Osteocyte (in vitro differentiated cells): ENCODE results near the gene LBP. TPM values are rescaled to one million over a fixed set of nuclear protein-coding genes. Genes with fewer than 3 reads are reported as not detected.

Experiments
- DNase-seq: peaks from one replicate; pipeline ENCODE4 v3.0.0; 2021; ENCODE audit warnings: mixed read lengths; ENCODE audit not compliant: unreplicated experiment; ENCODE audit errors: extremely low spot score
- H3K27ac Mint-ChIP-seq: one replicate; pipeline ENCODE4 v1.8.0; 2021; ENCODE audit warnings: mild to moderate bottlenecking, mixed read lengths; ENCODE audit not compliant: unreplicated experiment
- H3K27me3 Mint-ChIP-seq: one replicate; pipeline ENCODE4 v1.8.0; 2021; ENCODE audit warnings: mixed read lengths; ENCODE audit not compliant: unreplicated experiment
- H3K36me3 Mint-ChIP-seq: one replicate; pipeline ENCODE4 v1.8.0; 2021; ENCODE audit warnings: mixed read lengths; ENCODE audit not compliant: unreplicated experiment
- H3K4me1 Mint-ChIP-seq: one replicate; pipeline ENCODE4 v1.8.0; 2021; ENCODE audit warnings: mixed read lengths; ENCODE audit not compliant: unreplicated experiment
- H3K4me3 Mint-ChIP-seq: one replicate; pipeline ENCODE4 v1.8.0; 2021; ENCODE audit warnings: mild to moderate bottlenecking, moderate library complexity, mixed read lengths; ENCODE audit not compliant: unreplicated experiment
- H3K9me3 Mint-ChIP-seq: one replicate; pipeline ENCODE4 v1.8.0; 2021; ENCODE audit warnings: mixed read lengths; ENCODE audit not compliant: unreplicated experiment
- CTCF ChIP-seq: fragments of 200-600 bp; sonication (generic); IDR thresholded peaks from 2 replicates; pipeline ENCODE4 v1.5.0; 2021; ENCODE audit warnings: antibody characterized with exemption, mild to moderate bottlenecking, moderate library complexity
- total RNA-seq: library from RNA; stranded (reverse); gene quantifications from 2 replicates; pipeline ENCODE4 v1.2.1, GENCODE V29; 2021

Gene LBP
- total RNA-seq, 1 donor from 2014 or later = not detected

GRCh38 chr20:38353316-38353715 lies 7.0 kb downstream of the LBP start:
- Mint-ChIP-seq H3K27me3 (peaks cover 12% of the 10 kb centered on the region), H3K4me1 (no peaks in the 10 kb centered on the region), H3K9me3 (no peaks in the 10 kb centered on the region), H3K4me3 (no peak overlapping the region), H3K27ac (no peak overlapping the region), H3K36me3 (no peaks in the 10 kb centered on the region)
- DNase-seq = no peak
- no peak for TF ChIP-seq CTCF

- no peak for TF ChIP-seq CTCF
- no peak overlapping the region for H3K27ac Mint-ChIP-seq
- DNase-seq = no peak
- H3K36me3 Mint-ChIP-seq = no peaks in the 10 kb centered on the region
- no peaks in the 10 kb centered on the region for H3K9me3 Mint-ChIP-seq
- no peak overlapping the region for H3K4me3 Mint-ChIP-seq
- H3K4me1 Mint-ChIP-seq = no peaks in the 10 kb centered on the region
- peaks cover 9% of the 10 kb centered on the region for H3K27me3 Mint-ChIP-seq
Observed at GRCh38 chr20:38354227-38354626, 7.9 kb downstream of the LBP start.

- H3K9me3 Mint-ChIP-seq = no peaks in the 10 kb centered on the region
- TF ChIP-seq CTCF = no peak
- H3K27ac Mint-ChIP-seq = no peak overlapping the region
- H3K36me3 Mint-ChIP-seq = no peaks in the 10 kb centered on the region
- no peaks in the 10 kb centered on the region for H3K27me3 Mint-ChIP-seq
- no peak overlapping the region for H3K4me3 Mint-ChIP-seq
- no peaks in the 10 kb centered on the region for H3K4me1 Mint-ChIP-seq
- DNase-seq = no peak
Observed at GRCh38 chr20:38355161-38356012, 9.1 kb downstream of the LBP start.

GRCh38 chr20:38357653-38358207 lies 11.4 kb downstream of the LBP start:
- Mint-ChIP-seq H3K27ac (no peak overlapping the region), H3K9me3 (no peaks in the 10 kb centered on the region), H3K36me3 (no peaks in the 10 kb centered on the region), H3K27me3 (no peaks in the 10 kb centered on the region), H3K4me3 (no peak overlapping the region), H3K4me1 (no peaks in the 10 kb centered on the region)
- DNase-seq = no peak
- no peak for TF ChIP-seq CTCF

GRCh38 chr20:38358556-38358955 lies 12.3 kb downstream of the LBP start:
- no peak overlapping the region for H3K4me3 Mint-ChIP-seq
- no peak for TF ChIP-seq CTCF
- no peaks in the 10 kb centered on the region for H3K36me3 Mint-ChIP-seq
- H3K27me3 Mint-ChIP-seq = no peaks in the 10 kb centered on the region
- H3K4me1 Mint-ChIP-seq = no peaks in the 10 kb centered on the region
- no peak overlapping the region for H3K27ac Mint-ChIP-seq
- no peak for DNase-seq
- H3K9me3 Mint-ChIP-seq = no peaks in the 10 kb centered on the region
